GM18526 (cell line): ENCODE results near the gene DTL.

ENCODE experiments used
- POLR2A ChIP-seq: IDR thresholded peaks from 3 replicates; pipeline ENCODE4 v1.6.1; 2011; ENCODE audit not compliant: insufficient read length; ENCODE audit errors: extremely low read depth

DTL gene

GRCh38 chr1:212070720-212071302, 35.3 kb downstream of the DTL start:
- TF ChIP-seq POLR2A, result no peak

- no peak for TF ChIP-seq POLR2A
Measured at GRCh38 chr1:212072047-212072446, 36.5 kb downstream of the DTL start.

DNA sequence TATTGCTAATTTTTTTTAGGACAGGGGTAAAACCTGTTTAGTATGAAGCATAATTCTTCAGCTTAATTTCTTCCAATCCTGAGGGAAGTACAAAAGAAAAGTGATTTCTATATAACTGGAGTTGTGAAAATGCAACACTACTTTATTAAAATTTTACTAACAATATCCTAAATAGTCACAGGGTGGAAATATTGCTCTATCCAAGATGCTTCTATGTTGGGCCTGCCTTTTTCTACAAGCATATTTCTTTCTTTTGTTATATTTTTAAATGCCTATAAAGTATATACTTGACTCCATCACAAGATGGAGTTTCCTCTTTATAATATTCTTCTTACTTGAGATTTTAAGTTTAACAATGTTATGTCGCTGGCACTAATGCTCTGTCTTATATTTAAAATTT, 37.9 kb downstream of the DTL start:
- TF ChIP-seq POLR2A, result no peak

GRCh38 chr1:212074313-212074712, 38.8 kb downstream of the DTL start:
- no peak for TF ChIP-seq POLR2A

DNA sequence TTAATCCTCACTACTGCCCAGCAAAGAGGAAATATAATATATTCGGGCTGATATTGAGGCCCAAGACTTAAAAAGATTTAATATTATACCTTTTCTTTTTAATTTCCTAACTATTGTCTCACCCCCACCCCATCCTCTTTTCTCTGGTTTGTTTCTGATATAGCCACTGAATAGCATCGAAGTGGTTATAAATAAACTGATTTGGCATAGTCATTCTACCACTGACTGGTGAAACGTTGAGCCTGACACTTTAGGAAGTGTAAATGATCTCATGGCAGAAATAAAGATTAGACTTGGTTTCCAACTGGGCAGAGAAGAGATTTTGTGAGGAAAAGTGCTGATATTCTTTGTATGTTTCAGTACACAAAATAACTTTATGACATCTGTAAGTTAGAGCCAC, 39.3 kb downstream of the DTL start:
- no peak for TF ChIP-seq POLR2A

- no peak for TF ChIP-seq POLR2A
Measured at GRCh38 chr1:212077028-212077427, 41.5 kb downstream of the DTL start.

DNA sequence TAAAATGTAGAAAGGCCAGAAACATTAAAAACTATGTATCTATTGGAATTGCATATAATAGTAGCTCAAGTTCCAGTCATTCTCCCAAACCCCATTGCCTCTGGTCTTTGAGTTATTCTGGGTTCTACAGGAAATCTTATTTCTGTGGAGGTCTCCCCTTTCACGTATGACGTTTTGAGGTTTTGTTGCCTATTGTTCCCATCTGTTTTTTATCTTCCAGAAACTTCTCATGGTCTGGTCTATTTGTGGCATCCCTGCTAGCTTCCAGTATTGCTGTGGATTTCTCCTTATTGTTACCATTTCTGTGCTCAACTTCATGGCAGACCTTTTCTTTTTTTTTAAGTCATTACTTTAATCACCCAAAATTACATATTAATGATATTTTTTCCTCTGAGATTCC, 43.3 kb downstream of the DTL start:
- TF ChIP-seq POLR2A, result no peak

DNA sequence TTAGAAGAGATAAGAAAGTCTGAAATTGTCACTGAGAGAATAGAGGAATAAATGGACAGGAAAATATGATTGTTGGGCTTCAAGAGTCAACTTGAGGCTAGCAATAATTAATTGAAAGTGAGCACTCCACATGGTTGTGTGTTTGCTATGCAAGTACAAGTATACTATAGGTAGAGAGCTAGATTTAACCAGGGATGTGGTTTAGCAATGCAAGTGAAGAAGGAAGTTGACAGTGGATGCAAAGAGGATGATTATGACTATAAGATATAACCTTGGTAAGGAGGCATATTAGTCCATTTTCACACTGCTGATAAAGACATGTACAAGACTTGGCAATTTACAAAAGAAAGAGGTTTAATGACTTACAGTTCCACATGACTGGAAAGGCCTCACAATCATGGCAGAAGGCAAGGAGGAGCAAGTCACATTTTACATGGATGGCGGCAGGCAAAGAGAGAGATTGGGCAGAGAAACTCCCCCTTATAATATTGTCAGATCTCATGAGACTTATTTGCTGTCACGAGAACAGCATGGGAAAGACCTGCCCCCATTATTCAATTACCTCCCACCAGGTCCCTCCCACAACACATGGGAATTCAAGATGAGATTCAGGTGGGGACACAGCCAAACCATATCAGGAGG, 47.3 kb downstream of the DTL start:
- no peak for TF ChIP-seq POLR2A

- no peak for TF ChIP-seq POLR2A
Measured at GRCh38 chr1:212089560-212090163, 54.1 kb downstream of the DTL start.

DNA sequence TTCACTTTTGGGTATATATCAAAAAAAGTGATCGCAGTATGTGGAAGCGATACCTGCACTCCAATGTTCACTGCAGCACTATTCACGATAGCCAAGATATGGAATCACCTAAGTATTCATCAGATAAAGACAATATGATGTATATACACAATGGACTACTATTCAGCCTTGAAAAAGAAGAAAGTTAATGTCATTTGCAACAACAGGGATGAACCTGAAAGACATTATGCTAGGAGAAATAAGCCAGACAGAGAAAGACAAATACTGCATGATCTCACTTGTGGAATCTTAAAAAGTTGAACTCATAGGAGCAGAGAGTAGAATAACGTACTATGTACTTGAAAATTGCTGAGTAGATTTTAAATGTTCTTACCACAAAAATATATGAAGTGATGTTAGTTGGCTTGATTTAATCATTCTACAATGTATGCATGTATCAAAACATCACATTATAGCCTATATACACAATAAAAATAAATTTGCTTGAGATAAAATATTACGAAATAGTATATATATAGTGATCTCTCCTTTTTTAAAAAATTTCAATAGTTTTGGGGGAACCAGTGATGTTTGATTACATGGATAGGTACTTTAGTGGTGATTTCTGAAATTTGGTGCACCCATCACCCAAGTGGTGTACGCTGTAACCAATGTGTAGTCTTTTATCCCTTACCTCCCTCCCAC, 56.0 kb downstream of the DTL start:
- TF ChIP-seq POLR2A, result no peak

DNA sequence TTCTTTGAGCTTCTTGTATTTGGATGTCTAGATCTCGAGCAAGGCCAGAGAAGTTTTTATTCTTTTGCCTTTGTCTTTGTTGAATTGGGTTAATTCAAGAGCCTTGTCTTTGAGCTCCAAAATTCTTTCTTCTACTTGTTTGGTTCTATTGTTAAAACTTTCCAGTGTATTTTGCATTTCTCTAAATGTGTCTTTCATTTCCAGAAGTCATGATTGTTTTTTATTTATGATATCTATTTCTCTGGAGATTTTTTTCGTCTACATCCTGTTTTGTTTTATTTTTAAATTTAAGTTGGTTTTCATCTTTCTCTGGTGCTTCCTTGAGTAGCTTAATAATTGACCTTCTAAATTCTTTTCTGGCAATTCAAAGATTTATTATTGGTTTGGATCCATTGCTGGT, 61.8 kb downstream of the DTL start:
- TF ChIP-seq POLR2A, result no peak

GRCh38 chr1:212098310-212098709, 62.8 kb downstream of the DTL start:
- no peak for TF ChIP-seq POLR2A

DNA sequence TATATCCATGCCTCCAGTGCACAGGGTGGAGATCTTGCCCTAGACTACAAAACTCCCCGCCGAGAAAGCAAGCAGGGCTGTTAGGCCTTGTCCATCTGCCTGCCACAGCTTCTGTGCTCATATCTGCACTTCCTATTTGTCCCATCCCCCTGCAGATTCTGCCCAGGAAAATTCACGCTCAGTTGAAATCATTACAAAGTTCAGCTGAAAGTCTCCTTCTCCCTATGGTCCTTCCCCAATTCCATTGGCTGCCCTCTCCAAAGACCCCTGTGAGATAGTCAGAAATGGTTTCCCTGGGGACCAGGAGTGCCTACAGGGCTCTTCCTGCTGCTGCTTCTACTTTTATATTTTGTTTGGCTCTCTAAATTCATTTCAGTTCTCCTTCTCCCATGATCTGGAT, 63.2 kb downstream of the DTL start:
- no peak for TF ChIP-seq POLR2A

- no peak for TF ChIP-seq POLR2A
Measured at GRCh38 chr1:212101251-212101650, 65.7 kb downstream of the DTL start.

DNA sequence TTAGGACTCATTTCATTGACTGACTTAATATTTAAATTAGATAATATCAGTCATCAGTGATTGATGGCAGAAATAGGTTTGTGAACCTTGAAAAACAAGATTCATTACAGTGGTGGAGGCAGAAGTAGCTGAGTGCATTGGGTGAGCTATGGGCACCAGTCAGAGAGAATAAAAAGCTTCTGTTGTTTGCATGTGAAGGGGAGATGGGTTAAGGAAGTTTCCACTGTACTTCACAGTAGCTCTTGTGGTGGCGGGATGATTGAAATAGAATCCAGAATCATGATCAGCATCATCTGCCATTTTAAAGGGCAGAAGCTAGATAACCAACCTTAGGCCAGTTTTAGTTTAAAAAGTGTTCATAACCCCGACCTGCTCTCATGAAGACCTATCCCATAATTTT, 66.2 kb downstream of the DTL start:
- no peak for TF ChIP-seq POLR2A
